K562 (cell line): ENCODE results near the gene MALRD1. TPM values are rescaled to one million over a fixed set of nuclear protein-coding genes. Genes with fewer than 3 reads are reported as not detected.

Experiments used
- ATAC-seq: fragments of 200-7000 bp; cut with Tn5 transposase; 3 replicates; pipeline ENCODE4 v1.9.1; 2020; ENCODE audit warnings: moderate library complexity
- BruUV-seq: library from RNA; stranded (reverse); fragments of 400-500 nt; replicated peaks from 2 replicates; lab custom pipeline; 2021; lab: Mats Ljungman, UMichigan
- CTCF ChIA-PET: fragments of 300-600 bp; formaldehyde crosslinking; extraction: SDS; loops from one replicate; lab custom pipeline; 2021; ENCODE audit warnings: low intra/inter-chr PET ratio; lab: Yijun Ruan, JAX
- POLR2A ChIA-PET: fragments of 300-600, 350-650 bp; sonication (Branson Sonifier 250); formaldehyde crosslinking; extraction: SDS; loops from one replicate; lab custom pipeline; 2021; ENCODE audit warnings: antibody characterized with exemption, inconsistent platforms; lab: Yijun Ruan, JAX
- DNase-seq, 4 experiments: peaks; one replicate each; pipeline versions ENCODE4 v3.0.0 to v3.0.0-alpha.2; 2011 to 2018; ENCODE audit warnings: low spot score in 3 of 4, mixed read lengths in 3 of 4; ENCODE audit errors: extremely low read depth in 1 of 4
- FAIRE-seq: peaks from 2 replicates; lab custom pipeline; 2011; peaks lifted over from hg19 to GRCh38; lab: Jason Lieb, UNC
- H2AFZ ChIP-seq: 2 replicates; pipeline ENCODE4 v1.6.0; 2011; ENCODE audit warnings: low read depth, low read length, control low read depth, inconsistent platforms
- H3K27ac ChIP-seq: fragments of 200-600 bp; 3 replicates; pipeline ENCODE4 v1.8.0; 2011; ENCODE audit warnings: low read depth, mild to moderate bottlenecking, control low read depth, inconsistent platforms, low read length, moderate library complexity, mixed read lengths; ENCODE audit errors: extremely low read depth
- H3K27me3 ChIP-seq, 2 experiments: fragments of 300-600 bp in 1 of 2; 2 replicates in 1 of 2; 3 replicates in 1 of 2; pipeline versions ENCODE4 v1.6.0 to v1.8.0; 2011; ENCODE audit warnings: inconsistent platforms in 2 of 2, low read length in 2 of 2, mild to moderate bottlenecking in 1 of 2, mixed read lengths in 1 of 2, moderate library complexity in 1 of 2; ENCODE audit not compliant: control insufficient read depth in 2 of 2, insufficient read depth in 2 of 2
- H3K36me3 ChIP-seq: fragments of 300-600 bp; 3 replicates; pipeline ENCODE4 v1.8.0; 2011; ENCODE audit warnings: mild to moderate bottlenecking, low read length, inconsistent platforms; ENCODE audit not compliant: control insufficient read depth, insufficient read depth
- H3K4me1 ChIP-seq, 2 experiments: fragments of 200-600 bp in 1 of 2; replicated peaks in 1 of 2; 2 replicates in 1 of 2; 3 replicates in 1 of 2; pipeline versions ENCODE4 v1.5.1 to v1.8.0; 2011; ENCODE audit warnings: inconsistent platforms in 2 of 2, low read length in 2 of 2, mild to moderate bottlenecking in 1 of 2, mixed read lengths in 1 of 2, moderate library complexity in 1 of 2; ENCODE audit not compliant: control insufficient read depth in 2 of 2, insufficient read depth in 2 of 2
- H3K4me2 ChIP-seq: 2 replicates; pipeline ENCODE4 v1.6.1; 2011; ENCODE audit warnings: low read length, control low read depth, inconsistent platforms, mixed read lengths; ENCODE audit not compliant: insufficient read depth
- H3K4me3 ChIP-seq: fragments of 200-600 bp; sonication (generic), shearing (Covaris generic); 2 replicates; pipeline ENCODE4 v1.5.1; 2016; ENCODE audit warnings: control low read depth, inconsistent platforms
- H3K79me2 ChIP-seq: fragments of 200-600 bp; 3 replicates; pipeline ENCODE4 v1.8.0; 2011; ENCODE audit warnings: low read length, inconsistent platforms; ENCODE audit not compliant: control insufficient read depth, insufficient read depth
- H3K9ac ChIP-seq, 2 experiments: 2 replicates each; pipeline versions ENCODE4 v1.6.0 to v1.6.1; 2011; ENCODE audit warnings: low read depth in 2 of 2, low read length in 2 of 2, control low read depth in 1 of 2, inconsistent platforms in 1 of 2, mild to moderate bottlenecking in 1 of 2, mixed read lengths in 1 of 2; ENCODE audit not compliant: insufficient read depth in 1 of 2
- H3K9me1 ChIP-seq: one replicate; pipeline ENCODE4 v1.6.0; 2011; ENCODE audit warnings: inconsistent platforms, mild to moderate bottlenecking, low read length, moderate library complexity; ENCODE audit not compliant: control insufficient read depth, insufficient read depth
- H3K9me3 ChIP-seq: replicated peaks from 2 replicates; pipeline ENCODE4 v1.5.1; 2011; ENCODE audit warnings: low read depth, low read length, inconsistent platforms; ENCODE audit not compliant: control insufficient read depth, insufficient read depth
- H4K20me1 ChIP-seq: replicated peaks from 2 replicates; pipeline ENCODE4 v1.6.1; 2011; ENCODE audit warnings: low read length, inconsistent platforms, mixed read lengths; ENCODE audit not compliant: control insufficient read depth, insufficient read depth
- EP300 ChIP-seq: IDR thresholded peaks from 2 replicates; pipeline ENCODE4 v1.6.1; 2012; ENCODE audit warnings: low read length, improper control_type of control experiment
- JUN ChIP-seq, 2 experiments: sonication (generic) in 1 of 2; formaldehyde crosslinking in 1 of 2; IDR thresholded peaks; 2 replicates each; pipeline versions ENCODE4 v1.6.1 to v1.8.0; 2012 to 2022; ENCODE audit warnings: borderline replicate concordance in 2 of 2, mild to moderate bottlenecking in 2 of 2, improper control_type of control experiment in 1 of 2, low read depth in 1 of 2, low read length in 1 of 2, missing genetic modification reagents in 1 of 2
- LEF1 ChIP-seq: fragments of 450-650 bp; IDR thresholded peaks from 2 replicates; pipeline ENCODE4 v1.6.1; 2016; ENCODE audit warnings: mild to moderate bottlenecking
- MCM7 ChIP-seq, 2 experiments: fragments of 450-650 bp; IDR thresholded peaks; 2 replicates each; pipeline ENCODE4 v1.6.1; 2016 to 2018
- NCOA1 ChIP-seq: fragments of 450-650 bp; IDR thresholded peaks from 2 replicates; pipeline ENCODE4 v1.6.1; 2016; ENCODE audit warnings: low read depth
- POLR3A ChIP-seq: IDR thresholded peaks from 2 replicates; pipeline ENCODE4 v1.6.1; 2011; ENCODE audit warnings: borderline replicate concordance, mild to moderate bottlenecking, moderate library complexity; ENCODE audit not compliant: insufficient read length, insufficient read depth; ENCODE audit errors: extremely low read depth
- SMAD2 ChIP-seq: fragments of 150-350 bp; IDR thresholded peaks from 2 replicates; pipeline ENCODE4 v1.6.1; 2014; ENCODE audit warnings: low read depth, mild to moderate bottlenecking, low read length
- TAF7 ChIP-seq: fragments of 450-650 bp; IDR thresholded peaks from 2 replicates; pipeline ENCODE4 v1.6.1; 2016; ENCODE audit warnings: missing genetic modification characterization, missing compliant biosample characterization
- WHSC1 ChIP-seq: IDR thresholded peaks from one replicate; pipeline ENCODE4 v1.6.1; 2012; ENCODE audit warnings: low read length, control low read depth, inconsistent platforms
- ZBTB12 ChIP-seq: fragments of 250-450 bp; sonication (Bioruptor Pico); IDR thresholded peaks from 2 replicates; pipeline ENCODE4 v1.4.0; 2020
- ZNF224 ChIP-seq: sonication (generic); formaldehyde crosslinking; IDR thresholded peaks from 2 replicates; pipeline ENCODE4 v1.8.0; 2022; ENCODE audit warnings: mild to moderate bottlenecking, missing genetic modification reagents
- WGBS: fragments of 100-300 bp; shearing (Covaris generic); methylation state at CpG from one replicate; pipeline ENCODE4 v1.1.6; 2016; ENCODE audit warnings: low coverage, mixed read lengths; ENCODE audit not compliant: insufficient coverage; ENCODE audit errors: missing lambda C conversion rate; 5-methylcytosine and 5-hydroxymethylcytosine counted together
- in situ Hi-C: fragments of 300-500 bp; cut with MboI; formaldehyde crosslinking; loops from 4 replicates; pipeline ENCODE4 v1.15.0; 2018; ENCODE audit warnings: inconsistent platforms, mixed read lengths
- intact Hi-C: fragments of 100-400 bp; cut with micrococcal nuclease; formaldehyde crosslinking; loops from 2 replicates; pipeline ENCODE4 v1.14.2; 2022
- polyA plus RNA-seq, 8 experiments: library from polyadenylated mRNA; depleted of rRNA in 4 of 8; stranded (reverse) in 5 of 8; unstranded in 3 of 8; fragments of >200 nt; fragmentation: Nextera tagmentation in 2 of 8; fragmentation: Illumina TruSeq in 1 of 8; extraction: Ambion mirVana in 2 of 8; extraction: Trizol in 1 of 8; gene quantifications; 2 replicates each; pipeline versions ENCODE4 v1.2.1 to v1.2.3, GENCODE V29; 2011 to 2014; ENCODE audit warnings: inconsistent platforms in 1 of 8, missing spikeins in 1 of 8
- total RNA-seq, 7 experiments: library from RNA; depleted of rRNA in 6 of 7; stranded (reverse); fragments of >200 nt in 6 of 7; fragmentation: Illumina TruSeq in 2 of 7; extraction: Trizol in 2 of 7; gene quantifications; 2 replicates each; pipeline versions ENCODE4 v1.2.1 to v1.2.3, GENCODE V29; 2011 to 2021; ENCODE audit warnings: low replicate concordance in 1 of 7

MALRD1 gene
- total and polyA plus RNA-seq, 9 of the 15 experiments (the other 6 are each of a cell fraction or from before 2014, with no cell fraction given) = not detected

GRCh38 chr10:19638896-19639233 lies 590.3 kb downstream of the MALRD1 start:
- TF ChIP-seq SMAD2 (no peak), LEF1 (no peak), ZBTB12 (CRISPR knock-in tag) (no peak), TAF7 (tag) (no peak), POLR3A (no peak), MCM7 (IDR thresholded peaks at IDR 0.05) (no peak), EP300 (no peak), NCOA1 (no peak), ZNF224 (CRISPR knock-in tag) (no peak), WHSC1 (no peak), JUN (IDR thresholded peaks at IDR 0.05; ENCODE audit: borderline replicate concordance, low read depth, low read length) (no peak), JUN (CRISPR knock-in tag; IDR thresholded peaks at IDR 0.05; ENCODE audit: borderline replicate concordance) (no peak)
- H3K9me1 ChIP-seq = no peaks in the 10 kb centered on the region
- H3K27ac ChIP-seq = no peak overlapping the region
- no peak overlapping the region for H3K9ac ChIP-seq
- H3K79me2 ChIP-seq = no peaks in the 10 kb centered on the region
- CTCF ChIA-PET = no interaction called here
- no peaks in the 10 kb centered on the region for H3K27me3 ChIP-seq
- ATAC-seq (no peak), FAIRE-seq (no peak), DNase-seq (no peak)
- H4K20me1 ChIP-seq = no peaks in the 10 kb centered on the region
- H2AFZ ChIP-seq = no peak overlapping the region
- no peak overlapping the region for H3K4me2 ChIP-seq
- in situ Hi-C loops = no loop called here
- H3K4me3 ChIP-seq = no peak overlapping the region
- BruUV-seq = no TSS peak
- POLR2A ChIA-PET = no interaction called here
- H3K9me3 ChIP-seq = no peaks in the 10 kb centered on the region
- no peaks in the 10 kb centered on the region for H3K4me1 ChIP-seq
- WGBS = 0% methylated on average over 3 of the region's 3 CpGs
- no peaks in the 10 kb centered on the region for H3K36me3 ChIP-seq
- intact Hi-C loops = no loop called here
